CD4-positive, alpha-beta T cell (primary cell): Measurements from ENCODE around the gene DMXL2. TPM values are rescaled to one million over a fixed set of nuclear protein-coding genes. Genes with fewer than 3 reads are reported as not detected.
"Not testable (repeated sequence)": the region's sequence is repeated elsewhere in the genome, so short reads cannot be mapped to it uniquely, and the experiment has no call there.

Experiments used
- ATAC-seq: fragments of 200-7000 bp; cut with Tn5 transposase; one replicate; pipeline ENCODE4 v1.10.0; 2022; ENCODE audit warnings: mild to moderate bottlenecking; ENCODE audit not compliant: poor library complexity
- CTCF ChIA-PET: fragments of 350-600 bp; sonication (Branson Sonifier 250); formaldehyde crosslinking; loops from one replicate; lab custom pipeline; 2021; ENCODE audit warnings: antibody characterized with exemption, inconsistent platforms; lab: Charles Lee
- POLR2A ChIA-PET: fragments of 350-600 bp; sonication (Branson Sonifier 250); formaldehyde crosslinking; loops from one replicate; lab custom pipeline; 2021; ENCODE audit warnings: antibody characterized with exemption, inconsistent platforms; lab: Charles Lee
- DNase-seq, 14 experiments: peaks; one replicate each; pipeline ENCODE4 v3.0.0-alpha.2; 2013 to 2020; ENCODE audit warnings: mixed read lengths in 2 of 14
- H3K27ac ChIP-seq, 2 donors: one replicate each; pipeline versions ENCODE4 v1.5.1 to v1.7.0; 2013; ENCODE audit warnings: low read length in 2 of 2, low read depth in 1 of 2, mild to moderate bottlenecking in 1 of 2
- H3K27me3 ChIP-seq, 2 experiments: 1 replicate in 1 of 2; 2 replicates in 1 of 2; pipeline versions ENCODE4 v1.6.1 to v1.7.0; 2013; ENCODE audit warnings: low read length in 2 of 2, control low read depth in 1 of 2, mild to moderate bottlenecking in 1 of 2, moderate library complexity in 1 of 2; ENCODE audit not compliant: insufficient read depth in 2 of 2, control insufficient read depth in 1 of 2
- H3K36me3 ChIP-seq: one replicate; pipeline ENCODE4 v1.6.1; 2013; ENCODE audit warnings: low read length, control low read depth; ENCODE audit not compliant: insufficient read depth
- H3K4me1 ChIP-seq: one replicate; pipeline ENCODE4 v1.6.1; 2013; ENCODE audit warnings: low read length, control low read depth; ENCODE audit not compliant: insufficient read depth
- H3K4me3 ChIP-seq: one replicate; pipeline ENCODE4 v1.5.1; 2013; ENCODE audit warnings: mild to moderate bottlenecking, low read length, moderate library complexity
- H3K9me3 ChIP-seq, 2 experiments: 1 replicate in 1 of 2; 2 replicates in 1 of 2; pipeline versions ENCODE4 v1.6.1 to v1.7.0; 2013; ENCODE audit warnings: low read length in 2 of 2, mild to moderate bottlenecking in 2 of 2, control low read depth in 1 of 2, moderate library complexity in 1 of 2; ENCODE audit not compliant: control insufficient read depth in 1 of 2, insufficient read depth in 1 of 2
- H3K27ac Mint-ChIP-seq: one replicate; pipeline ENCODE4 v1.8.0; 2020; ENCODE audit warnings: mixed read lengths
- H3K27me3 Mint-ChIP-seq: one replicate; pipeline ENCODE4 v1.8.0; 2021; ENCODE audit warnings: mixed read lengths
- H3K36me3 Mint-ChIP-seq: one replicate; pipeline ENCODE4 v1.8.0; 2021; ENCODE audit warnings: low read depth, mixed read lengths
- H3K4me1 Mint-ChIP-seq: one replicate; pipeline ENCODE4 v1.8.0; 2021; ENCODE audit warnings: low read depth, mixed read lengths
- H3K4me3 Mint-ChIP-seq: one replicate; pipeline ENCODE4 v1.8.0; 2020; ENCODE audit warnings: mild to moderate bottlenecking, mixed read lengths
- H3K9me3 Mint-ChIP-seq: one replicate; pipeline ENCODE4 v1.8.0; 2020; ENCODE audit warnings: mixed read lengths
- CTCF ChIP-seq: fragments of 200-600 bp; IDR thresholded peaks from one replicate; pipeline ENCODE4 v1.8.0; 2022; ENCODE audit warnings: antibody characterized with exemption, mild to moderate bottlenecking
- intact Hi-C, 2 experiments: fragments of 100-400 bp; cut with DNase I in 1 of 2; cut with micrococcal nuclease in 1 of 2; formaldehyde crosslinking; loops; one replicate each; pipeline versions ENCODE4 v1.15.1 to v1.9.0; 2023 to 2025; cut with DNase I, micrococcal nuclease
- total RNA-seq, 174 experiments: library from RNA in 2 of 174; stranded (reverse) in 2 of 174; gene quantifications; one replicate each; pipeline ENCODE4 v1.2.3 and lab custom pipeline; 2021 to 2026

The DMXL2 gene
- total RNA-seq, 2 experiments from 2014 or later, result 4.7 to 5.5 TPM

- Mint-ChIP-seq H3K27ac (no peak overlapping the region), H3K36me3 (no peaks in the 10 kb centered on the region), H3K27me3 (no peaks in the 10 kb centered on the region), H3K9me3 (peaks cover under 1% of the 10 kb centered on the region), H3K4me3 (no peak overlapping the region), H3K4me1 (no peaks in the 10 kb centered on the region)
- CTCF ChIA-PET, result no interaction called here
- DNase-seq (no peak), ATAC-seq (no peak)
- intact Hi-C loops, result no loop called here
- POLR2A ChIA-PET, result no interaction called here
- Histone ChIP-seq H3K27ac (no peak overlapping the region), H3K4me3 (no peak overlapping the region), H3K9me3 (no peaks in the 10 kb centered on the region), H3K4me1 (no peaks in the 10 kb centered on the region), H3K27me3 (no peaks in the 10 kb centered on the region), H3K36me3 (no peaks in the 10 kb centered on the region)
- no peak for TF ChIP-seq CTCF
These were observed 197.0 kb downstream of the DMXL2 start for GRCh38 chr15:51425517-51426040.

- H3K36me3 Mint-ChIP-seq, result no peaks in the 10 kb centered on the region
- H3K4me1 Mint-ChIP-seq, result no peaks in the 10 kb centered on the region
- H3K27me3 ChIP-seq, result no peaks in the 10 kb centered on the region
- no peak overlapping the region for H3K4me3 Mint-ChIP-seq
- TF ChIP-seq CTCF, result no peak
- intact Hi-C loops, result no loop called here
- no peaks in the 10 kb centered on the region for H3K4me1 ChIP-seq
- H3K27ac Mint-ChIP-seq, result no peak overlapping the region
- ChIA-PET POLR2A (no interaction called here), CTCF (no interaction called here)
- ATAC-seq, result no peak
- no peak overlapping the region for H3K27ac ChIP-seq
- H3K9me3 ChIP-seq, result no peaks in the 10 kb centered on the region
- no peak overlapping the region for H3K4me3 ChIP-seq
- H3K36me3 ChIP-seq, result no peaks in the 10 kb centered on the region
- no peaks in the 10 kb centered on the region for H3K9me3 Mint-ChIP-seq
- H3K27me3 Mint-ChIP-seq, result no peaks in the 10 kb centered on the region
- DNase-seq, result no peak
These were observed 197.8 kb downstream of the DMXL2 start for GRCh38 chr15:51424780-51425179.

GRCh38 chr15:51423040-51423439, 199.5 kb downstream of the DMXL2 start:
- CTCF ChIA-PET, H3K4me1 ChIP-seq, POLR2A ChIA-PET, H3K4me3 Mint-ChIP-seq, intact Hi-C loops, H3K27me3 Mint-ChIP-seq, H3K36me3 ChIP-seq, H3K27me3 ChIP-seq, DNase-seq, H3K27ac ChIP-seq, H3K4me3 ChIP-seq, H3K9me3 ChIP-seq, H3K9me3 Mint-ChIP-seq, H3K27ac Mint-ChIP-seq, H3K4me1 Mint-ChIP-seq, H3K36me3 Mint-ChIP-seq, ATAC-seq: not testable (repeated sequence)

- intact Hi-C loops, result no loop called here
These were observed 206.4 kb downstream of the DMXL2 start for GRCh38 chr15:51416129-51416528.

More at GRCh38 chr15:51416129-51416528, 206.4 kb downstream of the DMXL2 start:
- Histone ChIP-seq H3K9me3 (no peaks in the 10 kb centered on the region), H3K4me1 (no peaks in the 10 kb centered on the region), H3K4me3 (no peak overlapping the region), H3K36me3 (no peaks in the 10 kb centered on the region), H3K27me3 (no peaks in the 10 kb centered on the region), H3K27ac (no peak overlapping the region)
- no peak overlapping the region for H3K27ac Mint-ChIP-seq
- no peak for TF ChIP-seq CTCF
- no peaks in the 10 kb centered on the region for H3K4me1 Mint-ChIP-seq
- ChIA-PET CTCF (interaction anchor here (0.6 kb wide), 1 partner anchor 38 kb away, joined by 3 read pairs; no protein-coding TSS in a partner anchor), POLR2A (no interaction called here)
- DNase-seq (no peak), ATAC-seq (no peak)
- H3K27me3 Mint-ChIP-seq, result no peaks in the 10 kb centered on the region
- H3K9me3 Mint-ChIP-seq, result no peaks in the 10 kb centered on the region
- H3K4me3 Mint-ChIP-seq, result no peak overlapping the region
- no peaks in the 10 kb centered on the region for H3K36me3 Mint-ChIP-seq
